B cell (primary cell): ENCODE results near the gene TANGO6. TPM values are rescaled to one million over a fixed set of nuclear protein-coding genes. Genes with fewer than 3 reads are reported as not detected.

Experiments
- ATAC-seq: fragments of 200-7000 bp; cut with Tn5 transposase; one replicate; pipeline ENCODE4 v1.10.0; 2021; ENCODE audit warnings: low read depth, mild to moderate bottlenecking, moderate number of reproducible peaks, moderate library complexity
- CTCF ChIA-PET: fragments of 350-600 bp; sonication (Branson Sonifier 250); formaldehyde crosslinking; loops from one replicate; lab custom pipeline; 2021; ENCODE audit warnings: antibody characterized with exemption, inconsistent platforms; lab: Charles Lee
- POLR2A ChIA-PET: fragments of 350-600 bp; sonication (Branson Sonifier 250); formaldehyde crosslinking; loops from one replicate; lab custom pipeline; 2021; ENCODE audit warnings: antibody characterized with exemption; lab: Charles Lee
- DNase-seq: peaks from one replicate; pipeline ENCODE4 v3.0.0; 2013
- H2AFZ ChIP-seq: 2 replicates; pipeline ENCODE4 v1.6.1; 2012; ENCODE audit warnings: mild to moderate bottlenecking, low read depth, low read length; ENCODE audit not compliant: insufficient read depth, poor library complexity, severe bottlenecking
- H3K27ac ChIP-seq, 2 donors: 1 replicate in 1 of 2; 2 replicates in 1 of 2; pipeline ENCODE4 v1.5.1; 2012 to 2013; ENCODE audit warnings: low read length in 2 of 2, mild to moderate bottlenecking in 2 of 2, moderate library complexity in 1 of 2
- H3K27me3 ChIP-seq, 4 experiments: fragments of 200-600 bp in 1 of 4; sonication (generic) in 1 of 4; replicated peaks in 1 of 4; 1 replicate in 2 of 4; 2 replicates in 2 of 4; pipeline versions ENCODE4 v1.6.1 to v1.7.0; 2013 to 2016; ENCODE audit warnings: low read length in 3 of 4, mild to moderate bottlenecking in 2 of 4, mixed read lengths in 1 of 4, moderate library complexity in 1 of 4; ENCODE audit not compliant: insufficient read depth in 4 of 4, control insufficient read depth in 3 of 4; ENCODE audit errors: control extremely low read depth in 1 of 4
- H3K36me3 ChIP-seq, 2 experiments: replicated peaks in 1 of 2; 1 replicate in 1 of 2; 2 replicates in 1 of 2; pipeline versions ENCODE4 v1.6.1 to v1.7.1; 2013; ENCODE audit warnings: low read length in 1 of 2; ENCODE audit not compliant: insufficient read depth in 2 of 2, control insufficient read depth in 1 of 2; ENCODE audit errors: control extremely low read depth in 1 of 2, extremely low read depth in 1 of 2
- H3K4me1 ChIP-seq, 2 donors: fragments of 200-600 bp in 1 of 2; sonication (generic) in 1 of 2; 1 replicate in 1 of 2; 2 replicates in 1 of 2; pipeline versions ENCODE4 v1.5.1 to v1.6.1; 2013 to 2017; ENCODE audit warnings: low read length in 2 of 2; ENCODE audit not compliant: control insufficient read depth in 2 of 2, insufficient read depth in 2 of 2
- H3K4me2 ChIP-seq: replicated peaks from 2 replicates; pipeline ENCODE3; 2012; ENCODE audit warnings: mild to moderate bottlenecking, low read depth, low read length; ENCODE audit not compliant: poor library complexity, severe bottlenecking
- H3K4me3 ChIP-seq, 5 experiments: fragments of 200-600 bp in 1 of 5; sonication (generic) in 1 of 5; 1 replicate in 3 of 5; 2 replicates in 2 of 5; pipeline versions ENCODE4 v1.5.1 to v1.7.0; 2011 to 2016; ENCODE audit warnings: low read length in 4 of 5, mild to moderate bottlenecking in 4 of 5, low read depth in 2 of 5, control low read depth in 1 of 5, moderate library complexity in 1 of 5; ENCODE audit not compliant: insufficient read depth in 1 of 5; ENCODE audit errors: control extremely low read depth in 1 of 5, extremely low read depth in 1 of 5
- H3K79me2 ChIP-seq: fragments of 200-600 bp; sonication (generic); one replicate; pipeline ENCODE4 v1.6.0; 2016; ENCODE audit warnings: low read length; ENCODE audit not compliant: control insufficient read depth, insufficient read depth
- H3K9ac ChIP-seq: fragments of 200-600 bp; sonication (generic); 2 replicates; pipeline ENCODE4 v1.6.1; 2017; ENCODE audit warnings: mild to moderate bottlenecking, low read length, moderate library complexity
- H3K9me3 ChIP-seq, 3 donors: one replicate each; pipeline versions ENCODE4 v1.6.1 to v1.7.1; 2013; ENCODE audit warnings: low read length in 2 of 3; ENCODE audit not compliant: control insufficient read depth in 2 of 3, insufficient read depth in 1 of 3; ENCODE audit errors: control extremely low read depth in 1 of 3
- H4K20me1 ChIP-seq: 2 replicates; pipeline ENCODE4 v1.6.0; 2012; ENCODE audit warnings: mild to moderate bottlenecking, low read length; ENCODE audit not compliant: insufficient read depth, control insufficient read depth, poor library complexity, severe bottlenecking
- H3K27ac Mint-ChIP-seq: one replicate; pipeline ENCODE4 v1.8.0; 2021; ENCODE audit warnings: mixed read lengths
- H3K27me3 Mint-ChIP-seq: one replicate; pipeline ENCODE4 v1.8.0; 2021; ENCODE audit warnings: mixed read lengths
- H3K4me1 Mint-ChIP-seq: one replicate; pipeline ENCODE4 v1.8.0; 2021; ENCODE audit warnings: mixed read lengths
- H3K4me3 Mint-ChIP-seq: one replicate; pipeline ENCODE4 v1.8.0; 2021; ENCODE audit warnings: mixed read lengths
- H3K9me3 Mint-ChIP-seq: one replicate; pipeline ENCODE4 v1.8.0; 2022; ENCODE audit warnings: mixed read lengths; ENCODE audit not compliant: insufficient read depth
- CTCF ChIP-seq: fragments of 200-600 bp; IDR thresholded peaks from one replicate; pipeline ENCODE4 v1.8.0; 2022; ENCODE audit warnings: antibody characterized with exemption, mild to moderate bottlenecking
- EZH2 ChIP-seq: IDR thresholded peaks from 2 replicates; pipeline ENCODE4 v1.6.1; 2012; ENCODE audit warnings: borderline replicate concordance, low read depth, mild to moderate bottlenecking, moderate library complexity, low read length; ENCODE audit not compliant: insufficient read depth, poor library complexity, severe bottlenecking
- WGBS: methylation state at CpG from one replicate; pipeline ENCODE4 v1.1.5; 2013; ENCODE audit warnings: missing lambda C conversion rate; ENCODE audit not compliant: insufficient coverage; 5-methylcytosine and 5-hydroxymethylcytosine counted together
- intact Hi-C: fragments of 100-400 bp; cut with micrococcal nuclease; formaldehyde crosslinking; loops from one replicate; pipeline ENCODE4 v1.10.0; 2022
- polyA plus RNA-seq: library from polyadenylated mRNA; depleted of rRNA; stranded (reverse); fragments of >200 nt; gene quantifications from 2 replicates; pipeline ENCODE4 v1.2.3, GENCODE V29; 2012
- total RNA-seq, 2 donors: library from RNA; stranded (reverse); fragments of 120-200 nt in 1 of 2; gene quantifications; 1 replicate in 1 of 2; 2 replicates in 1 of 2; pipeline versions ENCODE4 v1.2.3 to v1.2.4, GENCODE V29; 2013 to 2022

TANGO6 gene
- total and polyA plus RNA-seq, 2 donors (not counting 1 experiment from before 2014, with no cell fraction given), result 8.0 to 42.8 TPM

- TF ChIP-seq EZH2 (no peak), CTCF (no peak)
- Mint-ChIP-seq H3K9me3 (no peaks in the 10 kb centered on the region), H3K27me3 (no peaks in the 10 kb centered on the region), H3K4me3 (no peak overlapping the region), H3K4me1 (peaks cover 7% of the 10 kb centered on the region), H3K27ac (no peak overlapping the region)
- no peak overlapping the region for H3K9ac ChIP-seq
- peaks cover 12% of the 10 kb centered on the region for H3K79me2 ChIP-seq
- H4K20me1 ChIP-seq, result peaks cover 77% of the 10 kb centered on the region
- H3K36me3 ChIP-seq, result peaks cover 1 to 57% of the 10 kb centered on the region in 2 experiments
- no peak overlapping the region for H3K4me3 ChIP-seq
- H3K4me1 ChIP-seq, result no peaks in the 10 kb centered on the region
- ATAC-seq (no peak), DNase-seq (no peak)
- POLR2A ChIA-PET, result interaction anchor here (0.5 kb wide), 1 partner anchor 281 kb away, joined by 3 read pairs; no protein-coding TSS in a partner anchor
- H3K27me3 ChIP-seq, result no peaks in the 10 kb centered on the region
- H3K27ac ChIP-seq, result no peak overlapping the region
- no peak overlapping the region for H3K4me2 ChIP-seq
- H2AFZ ChIP-seq, result no peak overlapping the region
- CTCF ChIA-PET, result interaction anchor here (1.3 to 3.3 kb wide), 2 partner anchors 9 to 11 kb away, joined by 9 to 15 read pairs; no protein-coding TSS in a partner anchor
- intact Hi-C loops, result no loop called here
- no peaks in the 10 kb centered on the region for H3K9me3 ChIP-seq
- 93% methylated on average over 25 of the region's 25 CpGs for WGBS
Observed at GRCh38 chr16:69114346-69114975, 271.1 kb downstream of the TANGO6 start.

GRCh38 chr16:69114976-69115355 is 271.6 kb downstream of the TANGO6 start:
- Histone ChIP-seq H3K27ac (no peak overlapping the region), H3K4me1 (no peaks in the 10 kb centered on the region), H3K9ac (no peak overlapping the region), H3K4me2 (no peak overlapping the region), H3K36me3 (peaks cover 1 to 58% of the 10 kb centered on the region in 2 experiments), H4K20me1 (peaks cover 82% of the 10 kb centered on the region), H3K9me3 (no peaks in the 10 kb centered on the region), H3K27me3 (no peaks in the 10 kb centered on the region), H3K79me2 (peaks cover 15% of the 10 kb centered on the region), H3K4me3 (no peak overlapping the region), H2AFZ (no peak overlapping the region)
- POLR2A ChIA-PET, result interaction anchor here (0.5 kb wide), 1 partner anchor 282 kb away, joined by 3 read pairs; no protein-coding TSS in a partner anchor
- ATAC-seq, result no peak
- TF ChIP-seq CTCF (no peak), EZH2 (no peak)
- Mint-ChIP-seq H3K27ac (no peak overlapping the region), H3K9me3 (no peaks in the 10 kb centered on the region), H3K27me3 (no peaks in the 10 kb centered on the region), H3K4me1 (peaks cover 7% of the 10 kb centered on the region), H3K4me3 (no peak overlapping the region)
- CTCF ChIA-PET, result interaction anchor here (3.3 kb wide), 1 partner anchor 10 kb away, joined by 15 read pairs; no protein-coding TSS in a partner anchor
- intact Hi-C loops, result no loop called here
- no peak for DNase-seq
- WGBS, result 100% methylated on average over 6 of the region's 6 CpGs
